Activated B cell treated with CpG ODN at 0.5 μM for 24 hours (primary cell): ENCODE measurements around the gene TIMM21. TPM values are rescaled to one million over a fixed set of nuclear protein-coding genes. Genes with fewer than 3 reads are reported as not detected.

Experiments used
- ATAC-seq: fragments of 200-7000 bp; cut with Tn5 transposase; one replicate; pipeline ENCODE4 v1.10.0; 2021; ENCODE audit warnings: low read depth, mild to moderate bottlenecking, moderate library complexity
- CTCF ChIA-PET: fragments of 350-600 bp; sonication (Branson Sonifier 250); formaldehyde crosslinking; loops from one replicate; lab custom pipeline; 2021; ENCODE audit warnings: antibody characterized with exemption; lab: Charles Lee
- POLR2A ChIA-PET: fragments of 350-600 bp; sonication (Branson Sonifier 250); formaldehyde crosslinking; loops from one replicate; lab custom pipeline; 2021; ENCODE audit warnings: antibody characterized with exemption; lab: Charles Lee
- DNase-seq: peaks from one replicate; pipeline ENCODE4 v3.0.0; 2022
- H3K27ac Mint-ChIP-seq: one replicate; pipeline ENCODE4 v1.8.0; 2020; ENCODE audit warnings: mixed read lengths
- H3K27me3 Mint-ChIP-seq: one replicate; pipeline ENCODE4 v1.8.0; 2021; ENCODE audit warnings: mixed read lengths
- H3K36me3 Mint-ChIP-seq: one replicate; pipeline ENCODE4 v1.8.0; 2021; ENCODE audit warnings: low read depth, mixed read lengths
- H3K4me1 Mint-ChIP-seq: one replicate; pipeline ENCODE4 v1.8.0; 2021; ENCODE audit warnings: mixed read lengths
- H3K4me3 Mint-ChIP-seq: one replicate; pipeline ENCODE4 v1.8.0; 2020; ENCODE audit warnings: mild to moderate bottlenecking, mixed read lengths
- H3K9me3 Mint-ChIP-seq: one replicate; pipeline ENCODE4 v1.8.0; 2020; ENCODE audit warnings: mixed read lengths
- intact Hi-C: fragments of 100-400 bp; cut with micrococcal nuclease; formaldehyde crosslinking; loops from one replicate; pipeline ENCODE4 v1.15.1; 2024
- total RNA-seq: library from RNA; stranded (reverse); gene quantifications from 2 replicates; pipeline ENCODE4 v1.2.3, GENCODE V29; 2022
- TF ChIP-seq, protein P1 (sequence below): fragments of 200-600 bp; IDR thresholded peaks from one replicate; pipeline ENCODE4 v1.8.0; 2022; ENCODE audit warnings: antibody characterized with exemption, mild to moderate bottlenecking

TIMM21 gene
- total RNA-seq, 1 donor from 2014 or later = 23.3 TPM

DNA sequence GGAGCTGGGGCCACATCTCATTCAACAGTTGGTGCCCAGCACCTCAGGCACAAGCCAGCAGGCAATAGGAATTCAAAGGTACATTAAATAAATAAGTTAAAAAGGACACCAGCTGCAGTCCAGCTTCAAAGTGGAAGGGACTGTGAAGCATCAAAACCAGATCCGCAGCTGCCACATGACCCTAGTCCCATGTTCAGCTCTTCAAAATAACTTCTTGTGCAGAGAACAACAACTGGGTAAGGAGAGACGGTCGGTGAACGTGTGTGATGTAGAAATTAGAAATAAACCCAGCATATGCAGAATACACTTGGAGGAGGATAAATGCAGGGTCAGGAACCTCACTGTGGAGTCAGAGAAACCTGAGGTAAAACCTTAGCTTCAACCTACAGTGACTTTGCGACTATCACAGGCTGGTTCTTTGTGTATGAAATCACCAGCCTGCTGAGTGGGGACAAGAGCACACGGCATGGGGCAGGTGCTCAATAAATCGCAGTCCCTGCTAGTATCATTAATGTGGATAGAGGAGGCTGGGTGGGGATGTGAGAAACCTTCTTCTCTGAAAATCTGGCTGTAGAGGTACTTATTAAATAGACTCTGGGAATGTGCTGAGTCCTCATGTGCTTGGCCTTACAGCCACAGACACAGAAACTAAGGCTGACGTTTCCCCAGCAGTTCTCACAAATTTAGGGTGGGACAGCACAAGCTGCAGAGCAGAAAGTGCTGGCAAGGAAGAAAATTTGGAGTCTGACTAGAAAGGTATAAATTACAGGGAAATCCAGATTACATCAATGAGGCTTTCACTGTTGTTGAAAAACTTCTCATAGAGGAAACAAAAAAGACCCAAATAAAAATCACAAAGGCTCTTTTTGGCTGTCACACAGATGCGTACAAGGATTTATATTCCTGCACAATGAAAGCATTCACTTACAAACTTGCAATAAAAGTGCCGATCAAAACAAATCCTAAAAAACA, 21.4 kb upstream of the TIMM21 start:
- ATAC-seq = no peak
- TF ChIP-seq, protein P1, sequence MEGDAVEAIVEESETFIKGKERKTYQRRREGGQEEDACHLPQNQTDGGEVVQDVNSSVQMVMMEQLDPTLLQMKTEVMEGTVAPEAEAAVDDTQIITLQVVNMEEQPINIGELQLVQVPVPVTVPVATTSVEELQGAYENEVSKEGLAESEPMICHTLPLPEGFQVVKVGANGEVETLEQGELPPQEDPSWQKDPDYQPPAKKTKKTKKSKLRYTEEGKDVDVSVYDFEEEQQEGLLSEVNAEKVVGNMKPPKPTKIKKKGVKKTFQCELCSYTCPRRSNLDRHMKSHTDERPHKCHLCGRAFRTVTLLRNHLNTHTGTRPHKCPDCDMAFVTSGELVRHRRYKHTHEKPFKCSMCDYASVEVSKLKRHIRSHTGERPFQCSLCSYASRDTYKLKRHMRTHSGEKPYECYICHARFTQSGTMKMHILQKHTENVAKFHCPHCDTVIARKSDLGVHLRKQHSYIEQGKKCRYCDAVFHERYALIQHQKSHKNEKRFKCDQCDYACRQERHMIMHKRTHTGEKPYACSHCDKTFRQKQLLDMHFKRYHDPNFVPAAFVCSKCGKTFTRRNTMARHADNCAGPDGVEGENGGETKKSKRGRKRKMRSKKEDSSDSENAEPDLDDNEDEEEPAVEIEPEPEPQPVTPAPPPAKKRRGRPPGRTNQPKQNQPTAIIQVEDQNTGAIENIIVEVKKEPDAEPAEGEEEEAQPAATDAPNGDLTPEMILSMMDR = no peak
- Mint-ChIP-seq H3K9me3 (no peaks in the 10 kb centered on the region), H3K27me3 (peaks cover 5% of the 10 kb centered on the region), H3K4me3 (no peak overlapping the region), H3K27ac (no peak overlapping the region), H3K4me1 (no peaks in the 10 kb centered on the region), H3K36me3 (no peaks in the 10 kb centered on the region)
- POLR2A ChIA-PET = no interaction called here
- no peak for DNase-seq
- intact Hi-C loops = no loop called here
- CTCF ChIA-PET = no interaction called here

DNA sequence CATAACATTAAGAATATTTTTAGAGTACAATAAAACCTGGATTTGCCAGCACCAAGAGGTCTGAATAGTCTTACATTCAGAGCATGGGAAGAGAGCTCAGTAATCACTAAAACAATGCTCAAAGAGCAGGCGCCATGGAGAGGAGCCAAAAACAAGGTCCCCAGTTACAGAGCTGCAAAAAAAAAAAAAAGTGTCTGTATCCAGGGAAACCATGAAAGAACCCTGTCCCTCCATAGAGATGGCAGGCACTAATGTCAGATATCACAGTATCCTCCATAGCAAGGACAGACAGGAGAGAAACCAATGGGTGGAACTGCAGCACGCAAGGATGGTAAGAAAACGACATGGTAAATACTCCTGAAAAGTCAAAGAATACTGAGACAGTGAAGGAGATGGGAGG, 20.2 kb upstream of the TIMM21 start:
- Mint-ChIP-seq H3K27ac (no peak overlapping the region), H3K4me3 (no peak overlapping the region), H3K9me3 (no peaks in the 10 kb centered on the region), H3K4me1 (no peaks in the 10 kb centered on the region), H3K36me3 (no peaks in the 10 kb centered on the region), H3K27me3 (peaks cover 2% of the 10 kb centered on the region)
- TF ChIP-seq, protein P1 = no peak
- ChIA-PET POLR2A (no interaction called here), CTCF (no interaction called here)
- DNase-seq (no peak), ATAC-seq (no peak)
- intact Hi-C loops = no loop called here

DNA sequence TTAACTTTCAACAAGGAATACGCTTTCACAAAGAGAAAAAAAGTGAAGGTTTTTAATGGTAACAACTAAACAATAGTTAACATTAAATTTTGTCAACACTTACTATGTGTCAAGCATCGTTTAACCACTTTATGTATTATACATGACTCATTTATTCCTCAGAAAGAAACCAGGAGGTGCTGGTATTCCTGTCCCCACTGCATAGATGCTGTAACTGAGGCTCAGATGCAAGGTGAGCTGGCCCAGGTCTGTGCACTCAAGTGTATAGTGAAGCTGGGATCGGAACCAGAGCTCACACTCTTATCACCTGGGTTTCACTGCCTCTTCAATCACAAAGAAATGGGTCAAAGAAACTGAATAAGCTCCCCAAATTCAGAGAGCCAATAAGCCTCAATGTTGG, 17.2 kb upstream of the TIMM21 start:
- Mint-ChIP-seq H3K27me3 (peaks cover 4% of the 10 kb centered on the region), H3K4me3 (no peak overlapping the region), H3K36me3 (no peaks in the 10 kb centered on the region), H3K9me3 (no peaks in the 10 kb centered on the region), H3K4me1 (no peaks in the 10 kb centered on the region), H3K27ac (no peak overlapping the region)
- DNase-seq = no peak
- ChIA-PET POLR2A (no interaction called here), CTCF (no interaction called here)
- no peak for ATAC-seq
- intact Hi-C loops = no loop called here
- TF ChIP-seq, protein P1 = no peak

DNA sequence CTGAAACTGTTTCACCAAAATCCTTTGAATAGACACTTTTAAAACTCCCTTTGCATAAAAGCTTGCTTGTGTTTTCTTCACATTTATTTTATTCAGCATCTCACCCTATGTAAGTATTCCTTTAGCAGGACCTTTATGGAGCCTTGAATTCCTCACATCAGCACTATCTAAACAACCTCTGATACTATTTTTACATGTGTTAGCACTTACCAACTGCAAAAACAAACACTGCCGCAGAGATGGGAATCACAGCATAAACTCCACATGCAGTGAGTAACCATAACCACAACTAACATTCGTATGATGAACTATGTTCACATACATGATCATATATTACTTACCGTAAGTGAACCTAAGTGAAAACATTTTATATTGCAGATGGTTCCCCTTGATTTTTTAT, 16.1 kb upstream of the TIMM21 start:
- intact Hi-C loops = no loop called here
- H3K36me3 Mint-ChIP-seq = no peaks in the 10 kb centered on the region
- ATAC-seq (no peak), DNase-seq (no peak)
- TF ChIP-seq, protein P1 = no peak
- H3K27ac Mint-ChIP-seq = no peak overlapping the region
- no peaks in the 10 kb centered on the region for H3K9me3 Mint-ChIP-seq
- POLR2A ChIA-PET = no interaction called here
- H3K4me3 Mint-ChIP-seq = no peak overlapping the region
- CTCF ChIA-PET = no interaction called here
- no peaks in the 10 kb centered on the region for H3K4me1 Mint-ChIP-seq
- peaks cover 8% of the 10 kb centered on the region for H3K27me3 Mint-ChIP-seq

DNA sequence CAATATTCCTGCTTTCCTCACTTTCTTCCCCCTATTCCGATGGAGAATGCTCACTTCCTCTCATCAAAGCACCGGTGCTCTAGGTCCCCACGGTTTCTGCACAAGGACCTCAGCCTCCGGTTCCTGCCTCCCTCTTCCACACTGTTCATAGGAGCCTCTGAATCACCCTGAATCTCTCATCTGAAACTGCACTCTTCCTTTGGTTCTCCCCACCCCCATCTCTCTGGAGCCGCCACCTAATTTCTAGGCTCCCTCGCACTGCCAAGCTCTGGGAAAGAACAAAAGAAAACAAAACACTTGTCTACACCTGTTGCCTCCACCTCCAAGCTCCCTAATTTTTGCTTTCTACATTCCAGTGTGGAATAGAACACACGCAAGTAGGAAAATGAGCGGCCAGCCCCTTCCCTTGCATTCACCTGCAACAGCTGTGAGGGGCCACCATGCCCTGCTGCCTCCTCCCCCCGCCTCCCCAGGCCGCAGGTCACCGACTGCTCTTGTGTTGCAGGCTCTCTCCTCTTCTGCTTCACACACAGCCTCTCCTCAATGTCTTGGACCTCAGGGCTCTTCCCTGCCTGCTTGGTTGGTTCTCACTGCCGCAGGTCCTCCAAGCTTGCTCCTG, 10.3 kb upstream of the TIMM21 start:
- Mint-ChIP-seq H3K36me3 (no peaks in the 10 kb centered on the region), H3K4me3 (no peak overlapping the region), H3K27ac (no peak overlapping the region), H3K27me3 (peaks cover 21% of the 10 kb centered on the region), H3K4me1 (no peaks in the 10 kb centered on the region), H3K9me3 (no peaks in the 10 kb centered on the region)
- ATAC-seq = no peak
- ChIA-PET POLR2A (no interaction called here), CTCF (no interaction called here)
- intact Hi-C loops = no loop called here
- TF ChIP-seq, protein P1 = no peak
- no peak for DNase-seq
